ENCODE results near the gene PPP1R3D. TPM values are rescaled to one million over a fixed set of nuclear protein-coding genes. Genes with fewer than 3 reads are reported as not detected.

PPP1R3D gene
- total RNA-seq (2016; rRNA removed; fragmentation: Illumina TruSeq; extraction: Trizol) (3.7 and 4.0 TPM in 2 replicates), polyA plus RNA-seq (2011; rRNA removed) (1.0 and 1.2 TPM in 2 replicates), polyA minus RNA-seq (2011; rRNA and poly(A)+ RNA removed; ENCODE audit: low replicate concordance) (1.9 and 4.1 TPM in 2 replicates), Bru-seq, nascent RNA (percentile 82 among the genes with signal in this experiment), BruChase-seq, experiment 1, labeled RNA remaining after a 6-hour chase (percentile 55 among the genes with signal in this experiment), BruChase-seq, experiment 2, labeled RNA remaining after a 2-hour chase (percentile 75 among the genes with signal in this experiment)
- total RNA-seq (2016; cell fraction: cytosol; rRNA removed; fragmentation: Illumina TruSeq; extraction: Trizol; ENCODE audit: low read depth), result 0.40 and 0.53 TPM in 2 replicates
- total RNA-seq (2016; cell fraction: insoluble cytoplasmic fraction; rRNA removed; fragmentation: Illumina TruSeq; extraction: Trizol), result 3.6 and 3.9 TPM in 2 replicates
- 3.1 TPM in 2 replicates for total RNA-seq (2016; cell fraction: membrane; rRNA removed; fragmentation: Illumina TruSeq; extraction: Trizol)
- total RNA-seq (2016; cell fraction: nucleus; rRNA removed; fragmentation: Illumina TruSeq; extraction: Trizol), result 5.1 and 5.2 TPM in 2 replicates
- polyA plus RNA-seq (2011; cell fraction: cytosol; rRNA removed), result 0.89 and 0.91 TPM in 2 replicates
- polyA plus RNA-seq (2011; cell fraction: nucleus; rRNA removed), result 2.7 and 3.1 TPM in 2 replicates
- 1.7 and 1.9 TPM in 2 replicates for polyA plus RNA-seq (2012)
- 0.22 and 0.29 TPM in 2 replicates for polyA plus RNA-seq (2016; cell fraction: cytosol; fragmentation: Illumina TruSeq; extraction: Trizol; ENCODE audit: low read depth)
- 2.9 and 3.0 TPM in 2 replicates for polyA plus RNA-seq (2016; cell fraction: insoluble cytoplasmic fraction; fragmentation: Illumina TruSeq; extraction: Trizol; ENCODE audit: low read depth)
- polyA plus RNA-seq (2016; cell fraction: membrane; fragmentation: Illumina TruSeq; extraction: Trizol; ENCODE audit: low read depth), result 1.1 and 1.4 TPM in 2 replicates
- polyA plus RNA-seq (2016; cell fraction: nucleus; fragmentation: Illumina TruSeq; extraction: Trizol; ENCODE audit: insufficient read depth, low read depth), result 3.4 and 3.9 TPM in 2 replicates
- 1.3 and 3.8 TPM in 2 replicates for polyA minus RNA-seq (2011; cell fraction: cytosol; rRNA and poly(A)+ RNA removed)
- polyA minus RNA-seq (2011; cell fraction: nucleus; rRNA and poly(A)+ RNA removed), result 8.4 and 8.7 TPM in 2 replicates
- long read RNA-seq, experiment 1, partial matches to known transcripts, result 0 of 1 reads
- long read RNA-seq, experiment 1, other reads (novel, unspliced or antisense), result 0 of 1 reads
- long read RNA-seq, experiment 2, transcript PPP1R3D-201 (1 exons, 3,630 nt), result major isoform, 5 of 5 reads
- long read RNA-seq, experiment 2, partial matches to known transcripts, result 0 of 5 reads
- long read RNA-seq, experiment 2, other reads (novel, unspliced or antisense), result 0 of 5 reads

- Histone ChIP-seq H3K9me3 (ENCODE audit: low read length) (no peaks in the 10 kb centered on the region), H4K20me1 (ENCODE audit: insufficient read depth, low read length) (no peaks in the 10 kb centered on the region), H2AFZ (ENCODE audit: low read length) (peak within 1 kb of the TSS; percentile 86), H3K36me3 (replicated peaks in 1 of 2; ENCODE audit: control insufficient read depth in 1 of 2, insufficient read depth in 2 of 2, low read length in 2 of 2) (peaks cover 8 to 17% of the 10 kb centered on the region in 2 experiments; a peak in 4 of 5 replicates), H3K4me3 (replicated peaks in 1 of 3; ENCODE audit: insufficient read depth in 1 of 3, low read depth in 2 of 3, low read length in 3 of 3) (peak within 1 kb of the TSS; percentile 77 to 91 (median 91)), H3K27ac (ENCODE audit: extremely low read length, insufficient read depth, low read length) (peak within 1 kb of the TSS; percentile 90), H3K79me2 (ENCODE audit: insufficient read depth, low read length) (peaks cover 11% of the 10 kb centered on the region), H3K27me3 (ENCODE audit: control insufficient read depth in 1 of 2, insufficient read depth in 2 of 2, low read length in 2 of 2) (no peaks in the 10 kb centered on the region; a peak in 1 of 5 replicates), H3K4me2 (ENCODE audit: low read depth, low read length) (peak within 1 kb of the TSS; percentile 84), H3K4me1 (ENCODE audit: insufficient read depth, low read length) (peaks cover 29% of the 10 kb centered on the region), H3K9ac (ENCODE audit: insufficient read depth, low read depth, low read length) (peak within 1 kb of the TSS; percentile 86)
- CTCF ChIA-PET (ENCODE audit: low intra/inter-chr PET ratio, low total read pairs), result no interaction called here
- POLR2A ChIA-PET, result interaction anchor here (0.8 to 2.1 kb wide), 10 partner anchors 8 to 117 kb away, joined by 3 to 14 read pairs (median 4); no protein-coding TSS in a partner anchor
- DNase-seq (ENCODE audit: low spot score), result peak; percentile 93
- intact Hi-C loops (cut with micrococcal nuclease; ENCODE audit: unreplicated experiment), result no loop called here
- peak; percentile 97 for FAIRE-seq
- in situ Hi-C loops (cut with HindIII; ENCODE audit: extremely low pct_ligation_motif_present, low pct_unique_long_range_greater_than_20kb), result no loop called here
- under 1% methylated on average over 42 of the region's 57 CpGs for WGBS (ENCODE audit: low lambda C conversion rate)
- ATAC-seq, result peak; percentile 96
- BruUV-seq (replicated peaks), result no TSS peak
- TF ChIP-seq IKZF4 (CRISPR knock-in tag; IDR thresholded peaks at IDR 0.05; ENCODE audit: borderline replicate concordance, low read depth, not compliant biosample characterization) (peak; percentile 95), CSRNP2 (CRISPR knock-in tag; conservative IDR thresholded peaks at IDR 0.05; ENCODE audit: low read depth) (no peak), REPIN1 (CRISPR knock-in tag; IDR thresholded peaks at IDR 0.05; ENCODE audit: borderline replicate concordance, low read depth) (peak; percentile 89; the same call in 1 of the 2 replicates), AHR (CRISPR knock-in tag; IDR thresholded peaks at IDR 0.05) (no peak), ZNF331 (CRISPR knock-in tag; IDR thresholded peaks at IDR 0.05) (peak; percentile 13; the same call in 1 of the 2 replicates), NBN (conservative IDR thresholded peaks at IDR 0.05) (no peak), SNAI1 (CRISPR knock-in tag; IDR thresholded peaks at IDR 0.05; ENCODE audit: borderline replicate concordance) (no peak), SRF (IDR thresholded peaks at IDR 0.05; ENCODE audit: low read depth, low read length) (no peak), RERE (CRISPR knock-in tag; IDR thresholded peaks at IDR 0.05; ENCODE audit: low read depth) (no peak)
Measured at GRCh38 chr20:59940129-59940955, at the start of gene PPP1R3D, which contains the start of gene FAM217B. Gene PPP1R3D, minus strand, starts transcription at chr20:59940305. Its CDS starts 374 bp downstream, at chr20:59939931. Gene FAM217B, plus strand, starts transcription at chr20:59940389. Its CDS starts 3,555 bp downstream, at chr20:59943944.

Data from HepG2 (cell line).